Measurements from ENCODE around the gene FAM217A.

DNA sequence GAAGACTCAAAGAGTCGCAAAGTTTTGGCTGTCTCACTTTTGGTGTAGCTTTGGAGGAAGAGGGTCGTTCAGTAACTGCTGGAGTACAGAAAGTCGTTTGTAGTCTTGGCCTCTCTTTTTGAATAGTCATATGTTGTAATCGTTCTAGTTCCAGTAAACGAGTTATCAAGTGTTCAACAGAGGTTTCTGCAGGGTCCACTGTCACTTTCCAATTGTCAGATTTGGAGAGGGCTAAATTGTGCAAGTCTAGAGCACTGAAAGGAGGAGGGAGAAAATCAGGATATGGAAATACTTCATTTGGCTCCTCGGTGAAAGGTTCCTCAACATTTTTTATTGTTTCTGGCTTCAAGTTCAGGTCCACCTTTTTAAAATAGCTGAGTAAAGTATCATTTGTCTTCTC is 9.7 kb downstream of the FAM217A start:
- TF ChIP-seq, protein P1, sequence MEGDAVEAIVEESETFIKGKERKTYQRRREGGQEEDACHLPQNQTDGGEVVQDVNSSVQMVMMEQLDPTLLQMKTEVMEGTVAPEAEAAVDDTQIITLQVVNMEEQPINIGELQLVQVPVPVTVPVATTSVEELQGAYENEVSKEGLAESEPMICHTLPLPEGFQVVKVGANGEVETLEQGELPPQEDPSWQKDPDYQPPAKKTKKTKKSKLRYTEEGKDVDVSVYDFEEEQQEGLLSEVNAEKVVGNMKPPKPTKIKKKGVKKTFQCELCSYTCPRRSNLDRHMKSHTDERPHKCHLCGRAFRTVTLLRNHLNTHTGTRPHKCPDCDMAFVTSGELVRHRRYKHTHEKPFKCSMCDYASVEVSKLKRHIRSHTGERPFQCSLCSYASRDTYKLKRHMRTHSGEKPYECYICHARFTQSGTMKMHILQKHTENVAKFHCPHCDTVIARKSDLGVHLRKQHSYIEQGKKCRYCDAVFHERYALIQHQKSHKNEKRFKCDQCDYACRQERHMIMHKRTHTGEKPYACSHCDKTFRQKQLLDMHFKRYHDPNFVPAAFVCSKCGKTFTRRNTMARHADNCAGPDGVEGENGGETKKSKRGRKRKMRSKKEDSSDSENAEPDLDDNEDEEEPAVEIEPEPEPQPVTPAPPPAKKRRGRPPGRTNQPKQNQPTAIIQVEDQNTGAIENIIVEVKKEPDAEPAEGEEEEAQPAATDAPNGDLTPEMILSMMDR (optimal IDR thresholded peaks at IDR 0.05 in 1 of 3, IDR thresholded peaks at IDR 0.05 in 1 of 3, conservative IDR thresholded peaks at IDR 0.05 in 1 of 3; ENCODE audit: extremely low read depth in 1 of 3, insufficient read depth in 2 of 3, low read length in 3 of 3) = no peak
- no peak for TF ChIP-seq EZH2 (IDR thresholded peaks at IDR 0.05; ENCODE audit: low read length)

Measured in keratinocyte (primary cell).